ENCODE data around the gene SYT13.

The SYT13 gene

DNA sequence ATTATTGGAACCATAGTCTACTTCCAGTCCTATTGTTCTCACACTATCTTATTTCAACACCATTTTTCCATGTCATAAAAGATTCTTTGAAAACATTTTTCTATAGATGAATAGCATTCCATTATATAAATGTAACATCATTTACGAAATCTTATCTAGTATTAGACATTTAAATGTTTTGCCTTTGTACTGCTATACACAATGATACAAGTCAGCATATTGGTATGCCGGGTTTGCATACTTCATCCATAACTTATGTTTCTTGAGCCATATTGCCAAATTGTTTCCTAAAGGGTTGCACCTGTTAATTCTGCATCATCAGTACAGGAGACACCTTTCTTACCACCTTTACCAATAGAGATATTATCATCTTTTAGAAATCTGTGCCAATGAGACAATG, 68.2 kb downstream of the SYT13 start:
- no peak for DNase-seq (ENCODE audit: low read depth in 2 of 2)

DNA sequence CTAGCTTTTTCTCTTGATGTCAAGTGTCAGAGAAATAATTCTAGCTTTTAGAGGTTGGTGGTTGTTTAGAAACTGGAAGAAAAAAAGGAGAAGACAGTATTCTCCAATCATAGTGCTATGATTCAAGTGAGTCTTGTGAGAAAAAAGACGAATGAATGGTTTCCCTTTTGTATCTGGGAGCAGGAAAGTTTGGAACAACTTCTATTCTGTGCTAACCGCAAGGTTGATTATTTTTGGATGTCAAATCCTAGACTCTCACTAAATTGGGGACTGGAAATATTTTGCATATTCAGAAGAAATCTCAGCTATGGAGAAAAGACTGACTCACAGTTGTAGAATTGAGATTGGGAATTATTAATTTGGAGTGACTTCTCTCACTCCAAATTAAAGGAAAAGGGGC, 69.2 kb downstream of the SYT13 start:
- no peak for DNase-seq (ENCODE audit: low read depth in 2 of 2)

DNA sequence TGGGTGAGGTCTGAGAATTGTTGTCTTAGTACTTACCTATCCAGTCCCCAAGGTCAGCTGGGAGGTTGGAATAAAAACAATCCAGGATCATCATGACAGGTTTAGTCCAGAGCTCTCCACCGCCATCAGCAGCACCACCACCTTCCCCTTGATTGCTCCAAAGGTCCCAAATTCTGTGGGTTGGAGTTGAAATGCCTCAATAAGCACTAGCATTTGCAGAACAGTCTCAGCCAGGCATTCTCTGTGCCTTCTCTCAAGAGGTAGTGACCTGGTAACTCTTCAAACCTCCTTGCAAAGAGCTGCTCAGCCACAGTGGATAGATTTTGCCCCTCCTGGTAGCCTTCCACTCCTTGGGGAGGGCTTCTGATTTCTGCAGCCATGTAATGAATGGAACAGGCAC, 70.1 kb downstream of the SYT13 start:
- DNase-seq (ENCODE audit: low read depth in 2 of 2), result no peak

DNA sequence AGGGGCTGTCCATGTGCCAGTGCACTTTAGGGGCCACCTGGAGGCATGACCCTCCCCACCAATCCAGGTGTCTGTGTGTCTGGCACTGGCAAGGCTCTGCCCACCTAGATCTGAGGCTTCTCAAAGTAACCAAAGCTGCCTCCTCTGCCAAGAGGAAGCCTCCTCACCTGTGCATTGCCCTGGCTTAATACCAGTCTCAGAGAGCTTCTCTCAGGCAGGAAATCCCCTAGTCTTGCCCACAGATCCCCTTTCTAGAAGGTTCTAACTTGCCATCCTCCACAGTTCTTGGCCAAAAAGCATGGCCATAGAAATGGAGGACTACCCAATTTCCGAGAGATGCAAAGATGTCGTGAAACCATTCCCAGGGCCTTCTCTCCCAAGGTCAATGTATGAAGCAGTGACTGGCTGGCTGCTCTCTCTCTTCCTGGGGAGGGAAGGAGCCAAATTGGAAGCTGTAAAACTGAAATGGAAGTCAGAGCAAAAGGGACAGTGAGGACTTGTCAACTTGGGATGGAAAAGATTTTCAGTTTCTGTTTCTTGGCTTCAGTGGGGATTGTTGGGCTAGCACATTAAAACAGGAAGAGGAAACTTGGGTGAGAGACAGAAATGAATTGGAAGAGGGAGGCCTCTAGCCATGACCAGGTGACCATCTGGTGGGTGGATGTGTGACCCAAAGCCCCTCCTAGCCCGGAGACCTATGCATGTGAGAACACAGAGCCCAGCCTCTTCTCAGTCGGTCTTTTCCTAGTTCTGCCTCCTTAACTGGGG, 70.9 kb downstream of the SYT13 start:
- no peak for DNase-seq (ENCODE audit: low read depth in 2 of 2)

DNA sequence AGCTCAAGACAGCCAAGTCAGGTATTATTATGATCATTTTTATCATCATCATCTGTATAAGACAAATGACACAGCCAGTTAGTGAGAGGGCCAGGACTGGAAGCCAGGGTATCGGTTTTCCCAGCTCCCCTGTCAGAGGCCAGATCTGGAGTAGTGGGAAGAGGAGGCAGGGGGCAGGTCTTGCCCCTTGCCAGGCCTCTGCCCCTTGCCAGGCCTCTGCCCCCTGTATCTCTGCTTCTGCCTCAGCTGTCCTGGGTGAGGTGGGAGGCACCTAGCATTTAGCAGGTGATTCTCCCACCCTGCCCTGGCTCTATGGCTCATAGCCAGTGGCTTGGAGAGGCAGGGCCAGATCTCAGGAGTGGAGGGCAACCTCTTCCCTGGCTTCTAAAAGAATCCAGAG, 72.4 kb downstream of the SYT13 start:
- DNase-seq (ENCODE audit: low read depth in 2 of 2), result no peak

DNA sequence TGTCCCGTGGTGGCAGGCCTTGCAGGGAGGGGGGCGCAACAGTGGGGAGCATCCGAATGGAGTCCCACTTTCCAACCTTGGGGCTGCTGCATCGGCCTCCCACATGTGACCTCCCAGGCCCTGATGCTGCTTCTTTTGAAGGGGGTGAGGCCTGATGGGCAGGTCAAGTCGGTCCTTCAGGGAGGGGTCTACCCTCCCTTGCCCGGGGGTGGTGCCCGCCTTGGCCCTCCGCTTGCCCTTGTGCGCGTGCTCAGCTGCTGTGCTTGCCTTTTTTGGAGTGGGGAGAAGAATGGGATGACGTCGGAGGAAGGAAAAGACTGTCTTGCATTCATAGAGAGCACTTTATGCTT, 72.8 kb downstream of the SYT13 start:
- DNase-seq (ENCODE audit: low read depth in 2 of 2), result no peak

DNA sequence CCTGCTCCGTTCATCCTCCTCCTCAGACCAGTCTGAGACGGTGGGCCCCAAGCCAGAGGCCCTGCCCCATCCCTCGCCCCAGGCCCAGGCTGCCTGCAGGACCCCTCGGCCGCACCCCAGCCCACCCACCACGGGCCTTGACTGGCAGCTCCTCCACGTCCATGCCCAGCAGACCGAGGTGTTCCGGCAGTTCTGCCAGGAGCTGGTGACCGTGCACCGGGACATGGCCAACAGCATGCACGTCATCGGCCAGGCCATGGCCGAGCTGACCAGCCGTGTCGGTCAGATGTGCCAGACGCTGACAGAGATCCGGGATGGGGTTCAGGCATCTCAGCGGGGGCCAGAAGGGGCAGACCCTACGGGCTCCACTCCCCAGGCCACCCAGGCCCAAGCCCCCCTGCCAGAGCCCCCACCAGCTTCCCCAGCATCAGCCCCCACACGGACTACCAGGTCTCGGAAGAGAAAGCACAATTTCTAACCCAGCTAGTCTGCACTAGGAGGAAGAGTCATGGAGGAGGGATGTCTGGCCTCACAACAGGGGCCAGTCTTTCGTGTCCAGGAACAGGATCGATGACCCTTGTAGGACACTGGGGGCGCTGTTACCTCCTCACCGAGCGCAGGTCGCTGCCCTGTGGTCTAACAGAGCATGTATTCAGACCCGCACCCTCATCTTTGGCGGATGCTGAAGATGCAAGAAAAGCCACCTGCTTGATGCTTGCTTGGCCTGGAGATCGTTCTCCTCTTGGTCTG, 73.4 kb downstream of the SYT13 start:
- DNase-seq (ENCODE audit: low read depth in 2 of 2), result no peak

DNA sequence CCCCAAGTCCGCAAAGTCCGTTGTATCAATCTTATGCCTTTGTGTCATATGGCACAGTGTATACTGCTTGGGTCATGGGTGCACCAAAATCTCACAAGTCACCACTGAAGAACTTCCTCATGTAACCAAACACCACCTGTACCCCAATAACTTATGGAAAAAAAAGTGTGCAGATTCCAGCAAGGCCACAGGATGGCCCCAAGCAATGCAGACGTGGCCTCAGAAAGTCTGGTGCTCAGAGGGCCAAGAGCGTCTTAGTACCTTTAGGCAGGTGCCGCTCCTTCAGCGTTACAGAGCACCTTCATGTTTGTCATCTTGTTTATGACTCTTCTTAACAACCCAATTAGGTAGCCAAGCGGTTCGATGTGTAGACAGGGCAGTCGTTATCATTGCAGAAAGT, 74.4 kb downstream of the SYT13 start:
- DNase-seq (ENCODE audit: low read depth in 2 of 2), result no peak

DNA sequence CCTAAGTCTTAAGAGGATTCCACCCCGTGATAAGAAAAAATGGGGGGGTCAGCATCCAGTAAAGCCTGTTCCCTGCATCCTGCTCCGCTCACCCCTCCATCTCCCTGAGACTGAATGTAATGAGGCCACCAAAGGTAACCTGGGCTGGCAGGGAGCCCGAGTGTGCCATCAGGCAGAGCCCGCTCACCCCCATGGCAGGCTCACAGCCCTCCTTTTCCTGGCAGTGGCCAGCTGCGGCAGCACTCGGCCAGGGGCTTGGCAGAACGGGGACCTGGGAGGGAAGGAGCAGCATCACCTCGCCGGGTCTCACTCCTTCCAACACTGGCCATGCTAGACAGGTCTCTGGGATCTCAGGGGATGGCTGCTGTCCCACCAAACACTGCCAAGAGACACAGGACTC, 75.3 kb downstream of the SYT13 start:
- DNase-seq (ENCODE audit: low read depth in 2 of 2), result no peak

DNA sequence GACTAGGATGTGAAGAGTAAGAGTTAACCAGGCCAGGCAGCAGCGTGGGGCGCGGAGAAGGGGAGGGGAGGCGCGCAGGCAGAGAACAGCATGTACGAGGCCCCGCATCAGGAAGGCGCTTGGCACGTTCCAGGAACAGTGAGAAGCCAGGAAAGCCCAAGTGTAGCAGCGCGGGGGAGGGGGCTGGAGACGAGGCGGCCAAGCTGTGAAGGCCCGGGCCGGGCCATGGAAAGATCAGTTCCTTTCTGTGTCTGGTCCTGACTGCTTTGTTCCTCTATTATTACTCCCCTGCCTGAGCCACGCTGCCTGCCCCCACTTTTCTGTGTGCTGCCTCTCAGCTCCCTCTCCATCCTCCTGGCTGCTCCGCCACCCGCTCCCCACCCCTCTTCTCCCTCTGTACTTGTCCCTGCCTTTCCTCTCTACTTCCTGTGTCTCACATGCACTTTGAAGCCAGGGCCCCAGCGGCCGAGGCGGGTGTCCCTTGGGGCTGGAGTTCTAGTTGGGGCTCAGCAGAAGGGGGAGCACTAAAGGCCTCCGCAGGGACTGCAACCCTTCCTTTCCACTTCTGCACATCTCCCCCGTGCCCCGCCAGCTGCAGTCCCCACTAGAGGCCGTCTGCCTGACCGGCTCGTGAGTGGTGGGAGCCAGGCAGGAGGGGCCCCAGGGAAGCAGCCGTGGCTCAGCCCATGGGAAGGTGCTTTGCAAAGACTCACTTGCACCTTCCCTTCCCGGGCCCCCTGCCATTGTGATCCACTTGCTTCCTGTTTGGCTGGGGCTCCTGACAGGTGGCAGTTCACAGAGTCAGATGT, 76.0 kb downstream of the SYT13 start:
- peak in 1 of 2 experiments; percentile 11 for DNase-seq (ENCODE audit: low read depth in 2 of 2)

DNA sequence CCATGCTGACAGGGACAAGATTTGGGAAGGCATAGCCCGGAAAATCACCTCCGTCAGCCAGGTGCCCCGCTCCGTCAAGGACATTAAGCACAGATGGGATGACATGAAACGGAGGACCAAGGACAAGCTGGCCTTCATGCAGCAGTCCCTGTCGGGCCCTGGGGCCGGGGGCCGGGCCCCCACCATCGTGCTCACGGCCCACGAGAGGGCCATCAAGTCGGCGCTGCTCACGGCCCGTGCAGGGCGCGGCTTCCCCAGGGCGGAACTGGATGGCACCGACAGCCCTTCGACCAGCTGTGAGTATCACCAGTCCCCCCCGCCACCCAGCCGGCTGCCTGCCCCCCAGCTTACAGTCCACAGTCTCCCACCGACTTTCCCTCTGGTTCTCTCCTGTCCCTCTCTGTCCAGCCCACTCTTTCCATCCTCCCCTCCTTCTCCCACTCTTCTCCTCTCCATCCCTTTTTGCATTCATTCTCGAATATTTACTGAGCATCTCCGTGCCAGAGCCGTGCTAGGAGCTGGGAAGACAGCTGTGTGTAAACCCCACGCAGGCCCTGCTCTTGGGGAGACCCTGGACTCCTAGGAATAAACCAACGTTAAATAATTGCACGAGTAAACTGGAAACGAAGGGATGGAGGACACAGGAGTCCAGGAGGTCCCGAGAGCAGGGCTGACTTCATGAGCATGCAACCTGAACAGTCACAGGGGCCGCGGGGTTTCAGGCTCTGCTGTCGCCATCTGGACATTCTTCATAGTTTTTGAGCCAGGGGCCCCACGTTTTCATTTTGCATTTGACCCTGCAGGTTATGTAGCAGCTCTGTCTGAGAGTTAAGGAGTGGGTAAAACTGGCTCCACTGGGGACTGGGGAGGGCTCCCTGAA, 76.9 kb downstream of the SYT13 start:
- no peak for DNase-seq (ENCODE audit: low read depth in 2 of 2)

DNA sequence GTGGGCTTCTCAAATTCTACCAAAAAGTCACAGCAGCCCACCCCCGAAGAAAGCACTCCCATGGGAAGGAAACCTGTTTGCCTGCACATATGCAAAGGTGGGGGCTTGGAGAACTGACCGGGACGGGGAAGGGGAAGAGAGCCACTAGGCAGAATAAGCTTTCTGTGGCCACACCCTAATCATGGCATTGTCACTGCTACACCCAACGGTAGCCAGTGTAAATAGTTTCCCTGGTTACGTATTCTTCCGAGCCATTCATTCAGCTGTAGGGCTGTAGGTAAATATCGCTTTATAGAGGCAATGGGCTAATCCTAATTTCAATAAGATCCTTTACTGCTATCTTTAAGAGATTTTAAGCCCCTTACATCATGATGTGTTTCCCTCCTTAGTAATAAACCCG, 78.0 kb downstream of the SYT13 start:
- no peak for DNase-seq (ENCODE audit: low read depth in 2 of 2)

DNA sequence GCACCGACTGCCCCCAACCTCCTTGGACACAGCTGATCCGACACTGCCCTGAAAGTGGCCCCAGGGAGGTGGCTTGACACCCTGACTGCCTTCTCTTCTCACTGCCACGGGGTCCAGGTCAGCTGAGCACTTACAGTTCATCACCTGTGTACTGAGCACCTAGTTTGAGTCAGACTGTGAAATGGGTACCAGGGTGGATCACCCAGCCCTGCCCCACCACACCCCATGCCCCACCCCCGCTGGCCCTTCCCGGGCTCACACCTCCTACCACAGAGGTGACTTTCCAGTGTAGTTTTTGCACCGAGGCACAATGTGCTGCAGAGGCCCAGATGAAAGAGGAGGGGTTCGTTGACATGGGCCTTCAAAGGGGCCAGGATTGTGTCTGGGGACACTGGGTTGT, 80.2 kb downstream of the SYT13 start:
- no peak for DNase-seq (ENCODE audit: low read depth in 2 of 2)

DNA sequence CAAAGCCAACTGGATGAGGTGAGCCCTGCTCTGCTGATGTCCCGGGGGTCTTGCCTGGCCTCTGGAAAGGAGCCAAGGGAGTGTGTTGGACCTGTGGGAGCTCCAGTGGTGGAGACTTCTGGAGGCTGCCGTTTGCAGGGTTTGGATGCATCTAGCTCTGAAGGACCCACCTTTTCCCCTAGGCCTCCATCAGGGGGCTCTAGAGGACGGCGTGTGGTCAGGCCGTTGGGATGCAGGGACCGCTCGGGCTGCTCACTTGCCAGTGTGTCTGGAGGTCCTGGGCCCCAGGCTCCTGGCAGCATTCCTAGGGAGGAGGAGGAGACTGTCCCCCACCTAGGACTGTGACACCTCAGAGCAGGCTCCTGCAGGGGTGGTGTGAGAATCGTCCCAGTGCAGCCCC, 81.4 kb downstream of the SYT13 start:
- DNase-seq (ENCODE audit: low read depth in 2 of 2), result no peak

DNA sequence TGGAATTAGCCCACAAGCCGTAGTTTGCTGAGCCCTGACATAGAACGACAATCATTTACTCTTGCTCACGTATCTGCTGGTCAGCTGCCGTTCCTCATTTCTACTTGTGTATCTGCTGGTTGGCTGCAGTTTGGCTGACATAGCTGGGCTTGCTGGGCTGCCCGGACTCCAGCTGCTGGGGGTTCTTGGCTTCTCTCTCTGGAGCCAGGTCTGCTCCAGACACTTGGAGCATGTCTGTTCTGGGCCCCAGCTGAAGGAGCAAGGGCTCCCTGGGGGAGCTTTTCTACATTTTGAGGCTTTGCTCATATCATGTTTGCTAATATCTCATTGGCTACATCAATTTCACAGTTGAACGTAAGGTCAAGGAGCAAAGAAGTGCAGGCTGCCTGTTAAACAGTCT, 92.4 kb downstream of the SYT13 start:
- no peak for DNase-seq (ENCODE audit: low read depth in 2 of 2)
